Breast epithelium (tissue), 4 donors: ENCODE data around the gene PLOD1. TPM values are rescaled to one million over a fixed set of nuclear protein-coding genes. Genes with fewer than 3 reads are reported as not detected.
A peak's percentile ranks its signal among the peaks of the same experiment; 100 is the strongest.

Experiments used
- DNase-seq, 2 donors: peaks; one replicate each; pipeline ENCODE4 v3.0.0-alpha.2; 2019; ENCODE audit warnings: low spot score in 2 of 2
- H3K27ac ChIP-seq, 2 donors: fragments of 200-600 bp; sonication (generic) in 1 of 2; one replicate each; pipeline ENCODE4 v1.5.1; 2016 to 2019; ENCODE audit warnings: mild to moderate bottlenecking in 1 of 2
- H3K27me3 ChIP-seq, 2 donors: fragments of 200-600 bp; sonication (generic) in 1 of 2; one replicate each; pipeline versions ENCODE4 v1.5.1 to v1.6.0; 2017 to 2019; ENCODE audit warnings: control low read depth in 1 of 2, mild to moderate bottlenecking in 1 of 2
- H3K36me3 ChIP-seq: fragments of 200-600 bp; one replicate; pipeline ENCODE4 v1.5.1; 2019
- H3K4me1 ChIP-seq, 2 donors: fragments of 200-600 bp; sonication (generic); one replicate each; pipeline ENCODE4 v1.5.1; 2016 to 2019; ENCODE audit warnings: control low read depth in 1 of 2
- H3K4me3 ChIP-seq, 3 donors: fragments of 200-600 bp; sonication (generic); 1 replicate in 2 of 3; 2 replicates in 1 of 3; pipeline ENCODE4 v1.5.1; 2016 to 2019; ENCODE audit warnings: mild to moderate bottlenecking in 3 of 3, moderate library complexity in 2 of 3
- H3K9me3 ChIP-seq, 2 donors: fragments of 200-600 bp; sonication (generic) in 1 of 2; one replicate each; pipeline ENCODE4 v1.5.1; 2016 to 2019; ENCODE audit warnings: control low read depth in 1 of 2
- POLR2A ChIP-seq: fragments of 450-650 bp; IDR thresholded peaks from one replicate; pipeline ENCODE4 v1.6.1; 2016; ENCODE audit warnings: antibody characterized with exemption, mild to moderate bottlenecking, moderate library complexity
- POLR2AphosphoS5 ChIP-seq, 3 donors: sonication (generic); formaldehyde crosslinking; IDR thresholded peaks; one replicate each; pipeline ENCODE4 v1.6.1; 2017; ENCODE audit warnings: antibody characterized with exemption in 3 of 3
- intact Hi-C: fragments of 100-400 bp; cut with DNase I; formaldehyde crosslinking; loops from one replicate; pipeline ENCODE4 v1.15.1; 2023; ENCODE audit warnings: low total_unique reads
- total RNA-seq, 3 donors: library from RNA; depleted of rRNA; stranded (reverse); fragments of >200 nt; gene quantifications; one replicate each; pipeline ENCODE4 v1.1.0, GENCODE V29; 2016
- TF ChIP-seq, protein P1 (sequence below), 3 donors: fragments of 450-650 bp; IDR thresholded peaks; one replicate each; pipeline ENCODE4 v1.5.1; 2016 to 2017; ENCODE audit warnings: antibody characterized with exemption in 3 of 3, mild to moderate bottlenecking in 3 of 3, moderate library complexity in 3 of 3

The PLOD1 gene
- total RNA-seq, 3 donors from 2014 or later, result 45.9 to 86.1 (median 57.5) TPM

DNA sequence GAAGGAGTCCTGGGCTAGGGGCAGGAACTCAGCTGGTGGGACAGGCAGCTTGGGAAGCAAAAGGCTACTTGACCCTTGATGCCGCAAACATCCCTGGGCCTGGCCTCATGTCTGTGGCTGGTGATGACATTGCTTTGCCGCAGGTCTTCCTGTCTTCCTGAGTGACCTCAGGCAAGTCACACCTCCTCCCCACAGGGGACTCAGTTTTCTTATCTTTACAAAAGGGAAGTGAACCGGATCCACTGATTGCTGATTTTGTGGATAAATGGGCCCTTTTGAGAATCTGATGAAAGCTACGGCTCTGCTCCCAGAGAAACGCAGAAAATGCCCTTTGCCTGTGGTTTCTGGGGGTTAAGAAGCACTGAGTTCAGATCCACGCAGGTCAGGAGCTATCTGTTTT lies 20.7 kb downstream of the PLOD1 start:
- Histone ChIP-seq H3K27ac (no peak overlapping the region), H3K27me3 (no peaks in the 10 kb centered on the region)

DNA sequence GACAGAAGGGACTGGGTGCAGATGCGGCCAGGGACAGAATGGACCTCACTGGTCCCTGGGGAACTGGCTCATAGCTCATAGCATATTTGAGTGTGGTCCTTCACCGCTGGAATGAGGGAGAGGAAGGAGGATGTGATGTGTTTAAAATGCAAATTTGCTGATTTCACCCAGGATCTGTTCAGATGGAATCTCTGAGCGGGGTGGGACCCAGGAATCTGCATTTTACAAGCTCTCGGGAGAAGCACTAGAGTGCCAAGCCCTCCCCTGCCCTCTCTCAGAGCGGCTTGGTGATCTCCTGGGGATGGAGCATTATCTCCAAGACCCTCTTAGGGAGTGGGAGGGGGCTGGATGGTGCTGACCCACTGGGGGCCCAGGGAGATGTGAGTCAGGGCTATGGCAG lies 22.9 kb downstream of the PLOD1 start:
- no peaks in the 10 kb centered on the region for H3K36me3 ChIP-seq

More for the DNA sequence above, 20.7 kb downstream of the PLOD1 start:
- intact Hi-C loops, result no loop called here
- H3K9me3 ChIP-seq, result no peaks in the 10 kb centered on the region
- no peaks in the 10 kb centered on the region for H3K36me3 ChIP-seq
- H3K4me1 ChIP-seq, result no peaks in the 10 kb centered on the region
- H3K4me3 ChIP-seq, result no peak overlapping the region
- no peak for TF ChIP-seq POLR2AphosphoS5 (IDR thresholded peaks at IDR 0.05)
- TF ChIP-seq, protein P1, sequence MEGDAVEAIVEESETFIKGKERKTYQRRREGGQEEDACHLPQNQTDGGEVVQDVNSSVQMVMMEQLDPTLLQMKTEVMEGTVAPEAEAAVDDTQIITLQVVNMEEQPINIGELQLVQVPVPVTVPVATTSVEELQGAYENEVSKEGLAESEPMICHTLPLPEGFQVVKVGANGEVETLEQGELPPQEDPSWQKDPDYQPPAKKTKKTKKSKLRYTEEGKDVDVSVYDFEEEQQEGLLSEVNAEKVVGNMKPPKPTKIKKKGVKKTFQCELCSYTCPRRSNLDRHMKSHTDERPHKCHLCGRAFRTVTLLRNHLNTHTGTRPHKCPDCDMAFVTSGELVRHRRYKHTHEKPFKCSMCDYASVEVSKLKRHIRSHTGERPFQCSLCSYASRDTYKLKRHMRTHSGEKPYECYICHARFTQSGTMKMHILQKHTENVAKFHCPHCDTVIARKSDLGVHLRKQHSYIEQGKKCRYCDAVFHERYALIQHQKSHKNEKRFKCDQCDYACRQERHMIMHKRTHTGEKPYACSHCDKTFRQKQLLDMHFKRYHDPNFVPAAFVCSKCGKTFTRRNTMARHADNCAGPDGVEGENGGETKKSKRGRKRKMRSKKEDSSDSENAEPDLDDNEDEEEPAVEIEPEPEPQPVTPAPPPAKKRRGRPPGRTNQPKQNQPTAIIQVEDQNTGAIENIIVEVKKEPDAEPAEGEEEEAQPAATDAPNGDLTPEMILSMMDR (IDR thresholded peaks at IDR 0.05), result no peak
- no peak for TF ChIP-seq POLR2A
- DNase-seq, result no peak

DNA sequence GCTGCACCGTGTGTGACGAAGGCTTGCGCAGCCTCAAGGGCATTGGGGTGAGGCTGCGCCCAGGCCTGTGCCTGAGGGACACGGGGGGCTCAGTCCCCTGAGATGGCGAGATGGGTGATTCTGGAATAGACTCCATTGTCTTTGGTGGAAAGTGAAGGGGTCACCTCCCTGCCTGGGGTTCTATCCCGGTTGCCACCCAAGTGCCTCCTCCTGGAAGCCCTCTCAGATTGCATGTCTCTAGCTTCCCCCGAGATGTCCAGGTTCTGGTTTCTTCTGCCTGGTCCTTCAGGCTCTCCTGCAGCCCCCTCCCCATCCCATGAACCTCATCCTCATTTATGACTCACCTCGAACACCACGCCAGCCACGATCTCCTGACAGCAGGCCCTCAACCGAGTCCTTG lies 23.4 kb downstream of the PLOD1 start:
- Histone ChIP-seq H3K9me3 (no peaks in the 10 kb centered on the region), H3K4me3 (no peak overlapping the region), H3K4me1 (no peaks in the 10 kb centered on the region), H3K27ac (no peak overlapping the region), H3K27me3 (no peaks in the 10 kb centered on the region), H3K36me3 (no peaks in the 10 kb centered on the region)
- DNase-seq, result no peak
- TF ChIP-seq, protein P1 (IDR thresholded peaks at IDR 0.05), result no peak
- TF ChIP-seq POLR2A (no peak), POLR2AphosphoS5 (IDR thresholded peaks at IDR 0.05) (no peak)
- intact Hi-C loops, result no loop called here

More for the DNA sequence above, 22.9 kb downstream of the PLOD1 start:
- no peak for DNase-seq
- H3K27ac ChIP-seq, result no peak overlapping the region
- TF ChIP-seq, protein P1 (IDR thresholded peaks at IDR 0.05), result no peak
- TF ChIP-seq POLR2AphosphoS5 (IDR thresholded peaks at IDR 0.05) (no peak), POLR2A (no peak)
- H3K27me3 ChIP-seq, result no peaks in the 10 kb centered on the region
- H3K9me3 ChIP-seq, result no peaks in the 10 kb centered on the region
- H3K4me3 ChIP-seq, result no peak overlapping the region
- H3K4me1 ChIP-seq, result no peaks in the 10 kb centered on the region
- intact Hi-C loops, result no loop called here

DNA sequence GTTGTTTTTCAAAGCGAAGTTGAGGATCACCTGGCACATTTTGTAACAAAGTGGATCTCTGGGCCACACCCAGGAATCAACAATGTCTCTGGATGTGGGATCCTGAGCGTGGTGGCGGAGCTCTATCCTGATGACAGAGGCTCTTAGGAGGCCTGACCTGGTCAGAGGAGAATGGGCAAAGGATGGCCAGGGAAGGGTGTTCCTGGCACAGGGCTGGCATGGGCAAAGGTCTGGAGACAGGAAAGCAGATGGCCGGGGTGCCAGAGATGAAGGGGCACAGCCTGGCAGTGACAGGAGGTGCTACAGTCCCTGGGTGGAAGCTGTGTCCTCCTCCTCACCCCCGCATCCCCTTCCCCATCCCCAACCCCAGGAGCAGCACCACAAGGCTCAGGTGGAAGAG lies 25.8 kb downstream of the PLOD1 start:
- H3K36me3 ChIP-seq, result peaks cover 4% of the 10 kb centered on the region
- H3K27ac ChIP-seq, result peak overlapping the region; percentile 58
- no peak for DNase-seq

DNA sequence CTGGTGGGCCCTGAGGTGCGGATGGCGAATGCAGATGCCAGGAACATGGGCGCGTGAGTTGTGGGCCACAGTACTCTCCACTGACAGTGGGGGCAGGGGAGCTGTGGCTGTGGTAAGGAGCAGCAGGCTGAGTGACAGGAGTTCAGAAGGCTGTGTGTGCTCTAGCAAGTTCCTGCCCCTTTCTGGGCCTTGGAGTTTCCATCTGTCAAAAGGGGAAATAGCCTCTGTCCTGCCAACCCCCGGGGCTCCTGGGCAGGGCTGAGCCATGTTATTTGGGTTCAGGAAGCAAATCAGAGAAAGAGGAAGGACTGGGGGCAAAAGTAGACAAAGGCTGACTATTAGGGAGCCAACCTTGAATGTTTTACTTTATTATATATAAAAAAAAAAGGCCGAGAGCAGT lies 26.2 kb downstream of the PLOD1 start:
- DNase-seq, result peak in 1 of 2 donors; percentile 24
- H3K4me3 ChIP-seq, result no peak overlapping the region
- TF ChIP-seq, protein P1 (IDR thresholded peaks at IDR 0.05), result no peak
- no peak for TF ChIP-seq POLR2A
- peak overlapping the region; percentile 58 for H3K27ac ChIP-seq
- peaks cover 8% of the 10 kb centered on the region for H3K36me3 ChIP-seq
- H3K27me3 ChIP-seq, result no peaks in the 10 kb centered on the region
- intact Hi-C loops, result no loop called here
- no peaks in the 10 kb centered on the region for H3K9me3 ChIP-seq
- H3K4me1 ChIP-seq, result no peaks in the 10 kb centered on the region

More for the DNA sequence above, 25.8 kb downstream of the PLOD1 start:
- no peaks in the 10 kb centered on the region for H3K27me3 ChIP-seq
- no peaks in the 10 kb centered on the region for H3K4me1 ChIP-seq
- no peak for TF ChIP-seq POLR2AphosphoS5 (IDR thresholded peaks at IDR 0.05)
- H3K4me3 ChIP-seq, result no peak overlapping the region
- intact Hi-C loops, result no loop called here
- no peaks in the 10 kb centered on the region for H3K9me3 ChIP-seq

DNA sequence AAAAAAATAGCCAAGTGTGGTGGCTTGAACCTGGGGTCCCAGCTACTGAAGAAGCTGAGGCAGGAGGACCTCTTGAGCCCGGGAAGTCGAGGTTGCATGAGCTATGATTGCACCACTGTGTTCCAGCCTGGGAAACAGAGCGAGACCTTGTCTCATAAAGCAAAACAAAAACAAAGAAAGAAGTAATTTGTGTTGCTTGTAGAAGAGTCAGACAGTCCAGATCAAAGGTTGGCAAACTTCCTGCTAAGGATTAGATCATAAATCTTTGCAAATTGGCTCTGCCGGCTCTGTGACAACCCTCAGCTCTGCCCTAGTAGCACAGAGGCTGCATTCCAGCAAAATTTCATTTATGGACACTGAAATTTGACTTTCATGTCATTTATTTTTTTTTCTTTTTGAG lies 26.7 kb downstream of the PLOD1 start:
- no peaks in the 10 kb centered on the region for H3K9me3 ChIP-seq
- peak overlapping the region in 1 of 2 donors; percentile 58 for H3K27ac ChIP-seq
- H3K36me3 ChIP-seq, result peaks cover 8% of the 10 kb centered on the region
- DNase-seq, result peak in 1 of 2 donors; percentile 30
- TF ChIP-seq, protein P1 (IDR thresholded peaks at IDR 0.05), result no peak
- TF ChIP-seq POLR2A, result no peak
- TF ChIP-seq POLR2AphosphoS5 (IDR thresholded peaks at IDR 0.05), result no peak
- H3K4me1 ChIP-seq, result no peaks in the 10 kb centered on the region
- H3K4me3 ChIP-seq, result no peak overlapping the region
- no peaks in the 10 kb centered on the region for H3K27me3 ChIP-seq
- intact Hi-C loops, result no loop called here
